Smooth muscle cell of the brain vasculature (primary cell): ENCODE results near the gene GPM6B.
"Not testable (repeated sequence)": the region's sequence is repeated elsewhere in the genome, so short reads cannot be mapped to it uniquely, and the experiment has no call there.

Source experiments
- DNase-seq: peaks from one replicate; pipeline ENCODE4 v3.0.0-alpha.2; 2012; ENCODE audit warnings: low read depth, low spot score

Gene GPM6B

GRCh38 chrX:13730523-13730922 is 86.4 kb downstream of the GPM6B start:
- DNase-seq = not testable (repeated sequence)

- DNase-seq = not testable (repeated sequence)
Observed at GRCh38 chrX:13726583-13726982, 90.3 kb downstream of the GPM6B start.

- not testable (repeated sequence) for DNase-seq
Observed at GRCh38 chrX:13724878-13725277, 92.0 kb downstream of the GPM6B start.

- no peak for DNase-seq
Observed at GRCh38 chrX:13721819-13722519, 94.9 kb downstream of the GPM6B start.

- no peak for DNase-seq
Observed at GRCh38 chrX:13721371-13721770, 95.5 kb downstream of the GPM6B start.
